Measurements from ENCODE around the gene KLHL29.

DNA sequence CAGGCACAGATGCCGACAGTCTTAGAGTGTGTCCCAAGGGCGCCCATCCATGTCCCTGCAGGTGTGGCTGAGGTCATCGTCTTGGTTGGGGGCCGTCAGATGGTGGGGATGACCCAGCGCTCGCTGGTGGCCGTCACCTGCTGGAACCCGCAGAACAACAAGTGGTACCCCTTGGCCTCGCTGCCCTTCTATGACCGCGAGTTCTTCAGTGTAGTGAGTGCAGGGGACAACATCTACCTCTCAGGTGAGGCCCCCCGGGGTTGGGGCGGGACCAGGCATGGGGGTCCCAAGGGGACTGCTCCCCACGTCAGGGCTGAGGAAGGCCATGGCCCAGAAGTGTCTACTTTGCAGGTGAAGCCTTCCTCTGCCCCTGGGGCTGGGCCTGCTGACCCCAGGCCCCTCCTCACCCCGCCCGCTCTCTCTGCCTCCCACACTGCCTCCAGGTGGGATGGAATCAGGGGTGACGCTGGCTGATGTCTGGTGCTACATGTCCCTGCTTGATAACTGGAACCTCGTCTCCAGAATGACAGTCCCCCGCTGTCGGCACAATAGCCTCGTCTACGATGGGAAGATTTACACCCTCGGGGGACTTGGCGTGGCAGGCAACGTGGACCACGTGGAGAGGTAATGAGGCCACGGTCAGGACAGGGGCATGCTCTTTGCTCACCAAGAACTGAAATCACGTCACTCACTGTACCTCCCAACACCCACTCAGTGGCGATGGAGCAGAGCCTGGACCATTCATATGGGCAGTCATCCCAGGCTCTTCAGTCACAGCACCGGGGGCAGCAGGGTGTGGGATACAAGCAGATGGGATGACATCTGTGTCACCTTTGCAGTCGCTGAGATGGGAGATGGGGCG lies 311.1 kb downstream of the KLHL29 start:
- no peak for TF ChIP-seq ZNF713 (CRISPR knock-in tag; IDR thresholded peaks at IDR 0.05)
- TF ChIP-seq CTCF (CRISPR knock-in tag; IDR thresholded peaks at IDR 0.05), result no peak
- TF ChIP-seq PREB (CRISPR knock-in tag; IDR thresholded peaks at IDR 0.05), result no peak
- TF ChIP-seq, protein P1, sequence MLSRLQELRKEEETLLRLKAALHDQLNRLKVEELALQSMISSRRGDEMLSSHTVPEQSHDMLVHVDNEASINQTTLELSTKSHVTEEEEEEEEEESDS (CRISPR knock-in tag; IDR thresholded peaks at IDR 0.05; ENCODE audit: borderline replicate concordance), result no peak

All from HepG2 (cell line).